IPS DF 4.7 (cell line): ENCODE measurements around the gene TARBP2.
"Not testable (repeated sequence)": the region's sequence is repeated elsewhere in the genome, so short reads cannot be mapped to it uniquely, and the experiment has no call there.

Experiments
- DNase-seq: peaks from one replicate; pipeline ENCODE4 v3.0.0-alpha.2; 2013; ENCODE audit warnings: low spot score; ENCODE audit errors: extremely low read depth

Gene TARBP2

DNA sequence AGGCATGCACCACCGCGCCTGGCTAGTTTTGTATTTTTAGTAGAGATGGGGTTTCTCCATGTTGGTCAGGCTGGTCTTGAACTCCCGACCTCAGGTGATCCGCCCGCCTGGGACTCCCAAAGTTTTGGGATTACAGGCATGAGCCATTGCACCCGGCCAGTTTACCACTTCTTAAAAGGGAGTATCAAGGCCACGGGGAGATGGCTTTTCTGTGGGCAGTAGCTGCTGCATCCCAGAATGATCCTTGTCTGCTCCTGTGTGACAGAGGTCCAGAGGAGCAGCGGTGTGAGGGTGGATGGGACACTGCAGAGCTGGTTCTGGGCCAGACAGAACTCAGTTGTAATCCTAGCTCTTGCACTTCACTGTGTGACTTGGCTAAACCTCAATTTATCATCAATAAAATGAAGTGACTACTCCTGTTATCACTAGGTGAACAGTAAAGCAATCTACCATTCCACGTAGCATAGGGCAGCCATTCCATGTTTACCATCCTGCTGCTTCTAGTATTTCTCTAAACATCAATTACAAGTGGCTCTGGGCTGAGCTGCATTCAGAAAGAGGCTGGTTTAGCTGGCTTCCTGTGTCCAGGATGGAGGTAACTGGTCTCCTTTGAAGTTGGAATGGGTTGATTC, 9.2 kb downstream of the TARBP2 start:
- DNase-seq: no peak

DNA sequence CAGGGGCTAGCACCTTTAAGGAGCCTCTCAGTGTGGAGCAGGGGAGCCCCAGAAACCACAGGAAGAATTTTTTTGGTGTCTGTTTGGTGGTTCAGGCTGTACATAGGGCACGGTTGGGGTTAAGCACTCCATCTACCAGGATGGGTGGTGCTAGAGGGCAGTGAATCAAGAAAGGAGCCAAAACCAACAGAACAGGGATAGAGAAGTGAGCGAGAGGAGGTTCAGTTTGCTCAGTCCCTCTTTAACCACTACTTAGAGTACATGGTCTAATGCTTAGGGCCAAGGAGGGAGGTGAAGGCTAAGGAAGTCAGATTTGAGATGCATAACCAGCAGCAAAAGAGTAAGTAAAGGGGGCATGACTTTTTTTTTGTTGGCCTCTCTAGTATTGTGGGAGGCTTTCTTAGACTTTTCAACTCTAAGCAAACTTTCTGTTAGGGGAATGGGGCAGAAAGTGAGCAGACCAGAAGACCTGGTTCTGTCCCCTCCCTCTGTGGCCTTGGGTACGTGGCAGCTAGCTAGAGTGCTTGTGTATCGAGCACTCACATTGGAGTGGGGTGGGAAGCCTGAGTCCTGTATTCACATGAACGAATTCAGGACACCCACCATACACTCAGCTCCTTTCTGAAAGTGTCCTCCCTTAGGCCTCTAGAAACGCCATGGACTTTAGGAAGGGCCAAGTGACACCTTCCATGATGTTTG, 12.8 kb downstream of the TARBP2 start:
- DNase-seq: no peak

DNA sequence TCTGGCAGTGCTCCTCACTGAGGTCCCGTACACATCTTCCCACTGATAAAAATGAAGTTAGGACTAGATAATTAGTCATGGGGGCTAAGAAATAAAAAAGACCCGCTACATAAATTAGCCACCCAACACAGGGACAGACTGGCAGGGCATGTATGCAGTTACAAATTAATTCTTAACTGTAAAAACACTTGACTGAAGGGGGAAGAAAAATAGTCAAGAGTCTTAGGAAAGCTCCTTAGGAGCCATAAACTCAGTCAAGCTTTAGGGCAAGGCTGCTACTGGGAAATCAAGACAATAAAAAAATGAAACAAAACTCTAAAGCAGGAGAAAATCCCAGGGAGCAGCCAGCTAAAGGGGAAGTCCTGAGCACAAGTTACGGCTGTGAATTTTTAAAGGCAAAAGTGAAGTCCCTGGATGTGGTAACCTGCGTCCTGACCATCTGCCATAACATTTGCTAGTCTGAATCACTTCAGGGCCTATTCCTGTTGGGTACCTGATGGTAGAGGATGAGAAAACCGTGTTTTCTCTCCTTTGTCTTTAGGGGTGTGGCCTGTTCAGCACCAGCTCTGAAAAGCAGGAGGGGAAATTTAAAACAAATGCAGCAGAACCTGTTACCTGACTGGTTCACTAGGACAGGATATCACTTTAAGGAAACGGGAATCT, 13.7 kb downstream of the TARBP2 start:
- no peak for DNase-seq

DNA sequence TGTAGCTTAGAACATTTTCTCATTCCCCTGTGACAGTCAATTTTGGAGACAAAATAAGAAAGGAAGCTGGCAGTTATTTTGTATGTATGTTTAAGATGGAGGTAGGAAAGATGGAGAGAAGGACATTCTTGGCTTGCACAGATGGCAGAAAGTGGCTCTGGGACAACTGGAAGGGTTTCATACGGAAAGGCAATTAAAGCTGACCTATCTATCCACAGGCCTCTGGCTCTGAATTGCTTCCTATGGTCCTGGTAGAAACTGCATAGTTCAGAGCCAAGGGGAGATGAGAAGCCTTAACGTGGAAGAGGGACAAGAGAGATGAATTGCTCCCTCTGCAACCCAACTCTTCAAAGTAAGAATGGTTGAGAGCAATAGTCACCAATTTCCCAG, 14.2 kb downstream of the TARBP2 start:
- no peak for DNase-seq

DNA sequence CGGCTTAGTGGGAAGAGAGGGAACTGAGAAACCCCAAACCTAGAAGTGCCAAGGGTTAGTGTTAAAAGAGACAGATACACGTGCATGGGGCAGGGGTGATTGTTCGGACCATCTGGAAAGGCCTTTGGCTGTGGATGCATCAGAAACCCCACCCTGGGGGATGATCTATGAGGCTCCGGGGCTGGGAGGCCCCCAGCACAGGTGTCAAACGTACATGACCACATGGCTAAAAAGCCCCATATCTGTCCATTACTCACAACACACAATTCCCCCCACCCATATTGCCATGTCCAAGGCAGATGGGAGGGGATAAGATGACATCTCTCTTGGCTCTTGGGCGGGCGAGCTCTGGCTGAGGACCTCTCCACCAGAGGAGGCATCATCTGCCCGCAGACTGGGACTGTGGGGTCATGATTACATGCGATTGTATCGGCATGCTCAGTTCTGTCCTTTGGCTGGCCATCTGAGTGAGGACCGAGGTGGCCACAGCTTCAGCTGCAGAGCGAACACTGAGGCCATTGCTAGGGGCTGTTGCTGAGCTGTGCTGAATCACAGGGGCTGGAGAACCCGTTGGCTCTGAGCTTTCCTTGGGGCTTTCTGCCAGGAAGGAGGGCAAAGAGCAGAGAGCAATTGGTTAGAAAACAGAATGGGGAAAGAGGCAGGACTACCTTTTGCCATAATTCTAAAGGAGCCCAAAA, 15.8 kb downstream of the TARBP2 start:
- no peak for DNase-seq

DNA sequence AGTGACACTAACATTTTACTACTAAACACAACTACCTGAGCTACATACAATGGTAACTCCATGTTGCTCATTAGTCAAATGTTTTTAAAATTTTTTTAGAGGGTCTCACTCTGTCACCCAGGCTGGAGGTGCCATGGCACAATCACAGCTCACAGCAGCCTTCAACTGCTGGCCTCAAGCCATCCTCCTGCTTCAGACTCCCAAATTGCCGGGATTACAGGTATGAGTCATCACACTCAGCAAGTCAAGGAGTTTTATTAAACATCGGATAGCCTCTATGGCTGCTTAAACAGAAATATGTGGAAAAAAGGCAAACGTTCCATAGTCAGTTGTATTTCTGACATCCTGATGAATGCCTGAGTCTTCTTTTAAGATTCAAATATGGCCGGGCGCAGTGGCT, 17.3 kb downstream of the TARBP2 start:
- no peak for DNase-seq

DNA sequence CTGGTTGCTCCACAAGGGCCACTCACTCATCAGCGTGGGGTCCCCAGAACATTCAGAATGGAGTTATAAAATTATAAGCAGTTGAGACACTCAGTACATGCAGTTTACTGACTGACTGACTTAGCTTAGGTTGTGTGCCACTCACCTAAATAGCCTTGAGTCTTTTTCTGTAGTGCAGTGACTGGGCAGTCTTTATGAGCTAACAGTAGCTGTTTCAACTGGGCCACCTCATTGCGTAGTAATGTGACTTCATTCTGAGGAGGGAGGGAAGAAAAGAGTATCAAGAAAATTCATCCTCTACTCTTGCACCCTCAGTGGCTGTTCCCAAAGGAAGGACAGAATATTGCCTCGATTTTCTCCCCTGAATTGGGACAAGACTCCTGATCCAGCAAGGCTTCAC, 22.0 kb downstream of the TARBP2 start:
- DNase-seq: no peak

DNA sequence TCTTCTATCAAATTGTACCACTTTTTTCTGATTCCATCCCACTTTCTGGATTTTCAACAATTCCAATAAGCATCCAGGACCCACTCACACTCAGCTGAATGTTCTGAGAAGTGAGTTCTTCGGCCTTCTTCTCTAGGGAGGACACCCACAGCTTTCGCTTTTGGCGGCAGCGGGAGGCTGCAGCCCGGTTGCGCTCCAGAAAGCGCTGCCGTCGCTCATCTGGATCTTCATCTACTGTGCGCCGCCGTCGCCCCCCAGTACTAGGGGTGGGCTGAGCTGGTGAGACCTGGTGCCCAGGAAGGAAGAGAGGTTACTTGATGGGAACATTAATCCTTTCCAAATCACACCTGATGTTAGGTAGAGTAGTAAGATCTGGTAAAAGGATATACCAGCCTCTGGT, 23.4 kb downstream of the TARBP2 start:
- no peak for DNase-seq

DNA sequence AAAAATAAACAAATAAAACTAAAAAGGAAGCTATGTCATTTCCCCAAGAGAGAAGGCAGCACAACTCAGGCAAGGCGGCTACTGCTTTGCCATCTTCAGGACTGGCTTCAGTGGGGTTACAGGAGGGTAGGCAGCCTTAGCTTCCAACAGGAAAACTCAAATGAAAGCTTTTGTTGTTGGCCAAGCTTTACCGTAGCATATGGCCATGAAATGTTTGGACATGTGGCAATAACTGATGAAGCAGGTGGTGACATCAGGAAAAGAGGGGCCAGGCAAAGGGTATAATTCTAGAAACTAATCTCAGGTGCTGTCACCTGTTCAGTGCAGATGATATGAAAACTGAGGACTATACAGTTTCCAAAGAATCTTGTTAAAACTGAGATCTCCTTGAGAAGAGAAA, 29.0 kb downstream of the TARBP2 start:
- no peak for DNase-seq

DNA sequence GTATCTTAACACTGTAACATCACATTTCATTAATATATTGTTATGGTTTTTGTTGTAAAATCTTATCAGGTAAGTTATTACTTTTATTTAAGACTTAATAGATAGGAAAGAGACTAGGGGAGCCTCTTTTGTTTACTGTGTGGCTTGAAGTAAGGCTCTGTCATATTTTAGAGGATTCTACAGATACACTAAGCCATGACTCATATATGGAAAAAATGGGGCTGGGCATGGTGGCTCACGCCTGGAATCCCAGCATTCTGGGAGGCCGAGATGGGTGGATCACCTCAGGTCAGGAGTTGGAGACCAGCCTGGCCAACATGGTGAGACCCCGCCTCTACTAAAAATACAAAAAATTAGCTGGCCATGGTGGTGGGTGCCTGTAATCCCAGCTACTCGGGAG, 29.8 kb downstream of the TARBP2 start:
- no peak for DNase-seq

DNA sequence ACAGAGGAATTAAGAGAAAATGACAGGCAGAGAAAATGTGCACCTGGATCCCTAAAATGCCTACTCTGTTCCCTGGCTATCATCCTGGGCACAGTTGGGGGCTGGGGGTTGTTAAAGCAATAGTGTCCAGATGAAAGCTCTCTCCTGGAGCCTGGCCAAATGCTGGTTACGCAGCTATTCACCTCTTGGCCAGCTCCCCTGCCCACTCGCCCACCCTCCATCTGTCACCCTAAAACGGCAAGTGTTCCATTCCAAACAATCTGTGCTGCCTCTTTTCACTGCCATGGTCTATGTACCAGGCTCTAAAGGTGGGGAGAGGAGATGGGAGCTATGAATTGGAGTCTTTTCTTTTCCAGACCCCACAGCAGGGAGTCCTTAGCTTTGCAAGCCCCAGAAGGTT, 30.9 kb downstream of the TARBP2 start:
- DNase-seq: no peak

DNA sequence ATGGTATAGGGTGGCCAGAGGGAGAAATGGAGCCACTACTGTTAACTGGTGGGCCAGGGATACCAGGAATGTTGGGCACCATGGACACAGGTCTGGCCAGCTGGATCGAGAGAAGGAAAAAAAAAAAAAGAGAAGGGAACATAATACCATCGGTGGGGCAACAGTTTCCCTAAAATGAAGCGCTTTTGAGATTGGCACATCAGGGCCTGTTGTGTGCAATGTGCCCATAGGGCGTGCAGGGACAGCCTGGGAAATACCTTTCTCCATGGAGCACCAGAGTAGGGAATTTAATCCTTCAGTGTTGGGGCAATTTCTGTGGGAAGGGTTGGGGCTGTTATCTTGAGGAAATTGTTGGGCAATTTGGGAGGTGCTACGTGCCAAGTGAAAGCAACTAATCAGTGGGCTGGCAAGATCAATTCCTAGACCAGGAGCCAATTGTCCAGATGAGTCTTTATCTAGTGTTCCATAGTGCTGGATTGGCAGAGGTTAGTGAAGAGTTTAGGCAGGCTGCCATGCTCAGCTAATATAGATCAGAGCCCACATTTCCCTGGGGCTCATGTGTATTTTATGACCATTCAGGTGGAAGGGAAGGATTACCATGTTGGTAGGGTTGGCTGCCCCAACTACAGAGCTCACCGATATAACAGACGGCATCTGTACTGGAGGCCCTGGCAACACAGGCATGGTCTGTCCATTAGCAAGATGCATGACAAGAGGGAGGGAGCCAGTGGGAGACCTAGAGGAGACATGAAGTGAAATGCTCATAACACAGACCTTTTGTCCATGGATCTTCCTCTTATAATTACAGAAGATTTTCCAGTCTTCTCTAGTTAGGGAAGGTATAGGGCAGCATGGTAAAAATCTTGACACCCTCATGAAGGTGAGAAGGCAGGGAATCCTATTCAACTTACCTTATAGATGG, 31.7 kb downstream of the TARBP2 start:
- DNase-seq: no peak

DNA sequence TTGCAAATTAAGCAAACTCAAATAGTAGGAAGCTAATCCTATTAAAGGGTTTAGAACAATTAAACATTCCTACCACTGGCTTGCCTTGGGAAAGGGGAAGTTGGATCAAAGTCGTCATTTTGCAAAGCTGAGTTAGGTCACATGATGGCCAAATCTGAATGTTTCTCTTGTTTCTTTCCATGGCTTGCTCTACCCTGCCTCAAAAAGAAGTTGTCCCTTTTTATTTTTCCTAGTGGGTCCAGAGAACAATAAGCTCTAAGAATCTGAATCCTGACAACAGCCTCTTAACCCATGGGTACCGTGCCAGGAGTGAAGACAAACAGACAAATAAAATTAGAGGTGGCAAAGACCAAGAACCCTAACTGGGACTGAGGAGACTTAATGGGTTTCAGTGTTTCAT, 32.4 kb downstream of the TARBP2 start:
- no peak for DNase-seq

DNA sequence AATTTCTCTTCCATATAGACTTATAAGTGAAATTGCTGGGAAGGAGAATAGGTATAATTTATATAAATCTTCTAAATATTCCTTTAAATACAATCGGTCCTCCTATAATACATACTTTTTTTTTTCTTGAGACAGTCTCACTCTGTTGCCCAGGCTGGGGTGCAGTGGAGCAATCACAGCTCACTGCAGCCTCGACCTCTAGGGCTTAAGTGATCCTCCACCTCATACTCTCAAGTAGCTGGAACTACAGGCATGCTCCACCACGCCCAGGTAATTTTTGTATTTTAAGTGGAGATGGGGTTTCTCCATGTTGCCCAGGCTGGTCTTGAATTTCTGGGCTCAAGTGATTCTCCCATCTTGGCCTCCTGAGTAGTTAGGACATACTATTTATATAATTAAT, 35.9 kb downstream of the TARBP2 start:
- no peak for DNase-seq

DNA sequence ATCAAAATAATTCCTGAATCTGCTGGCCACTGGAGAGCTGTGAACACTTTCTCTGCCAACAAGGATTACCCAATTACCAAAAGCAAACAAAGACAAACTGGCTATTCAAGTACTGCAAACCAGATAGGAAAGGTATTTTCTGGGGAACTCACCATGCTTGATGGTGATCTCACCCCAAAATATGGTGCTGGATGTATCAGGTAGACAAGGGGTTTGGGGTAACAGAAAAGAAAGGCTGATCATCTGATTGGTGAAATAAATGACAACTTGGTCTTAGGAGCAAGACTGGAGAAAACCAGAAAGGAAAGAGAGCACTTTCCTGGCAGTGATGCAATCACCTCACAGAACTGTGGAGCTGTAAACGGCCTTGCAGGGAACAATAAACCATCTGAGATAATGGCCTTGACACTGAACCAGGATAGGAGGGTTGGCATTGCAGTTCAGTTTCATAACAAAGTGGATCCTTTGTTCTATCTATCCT, 37.2 kb downstream of the TARBP2 start:
- DNase-seq: no peak

DNA sequence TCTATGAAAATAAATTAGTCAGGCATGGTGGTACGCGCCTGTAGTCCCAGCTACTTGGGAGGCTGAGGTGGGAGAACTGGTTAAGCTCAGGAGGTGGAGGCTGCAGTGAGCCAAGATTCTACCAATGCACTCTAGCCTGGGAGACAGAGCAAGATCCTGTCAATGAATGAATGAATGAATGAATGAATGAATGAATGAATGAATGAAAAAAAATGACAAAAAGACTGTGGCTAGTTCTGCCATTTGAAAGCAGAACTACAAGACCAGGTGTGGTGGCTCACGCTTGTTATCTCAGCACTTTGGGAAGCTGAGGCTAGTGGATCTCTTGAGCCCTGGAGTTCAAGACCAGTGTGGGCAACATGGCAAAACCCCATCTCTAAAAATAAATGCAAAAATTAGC, 38.4 kb downstream of the TARBP2 start:
- no peak for DNase-seq

DNA sequence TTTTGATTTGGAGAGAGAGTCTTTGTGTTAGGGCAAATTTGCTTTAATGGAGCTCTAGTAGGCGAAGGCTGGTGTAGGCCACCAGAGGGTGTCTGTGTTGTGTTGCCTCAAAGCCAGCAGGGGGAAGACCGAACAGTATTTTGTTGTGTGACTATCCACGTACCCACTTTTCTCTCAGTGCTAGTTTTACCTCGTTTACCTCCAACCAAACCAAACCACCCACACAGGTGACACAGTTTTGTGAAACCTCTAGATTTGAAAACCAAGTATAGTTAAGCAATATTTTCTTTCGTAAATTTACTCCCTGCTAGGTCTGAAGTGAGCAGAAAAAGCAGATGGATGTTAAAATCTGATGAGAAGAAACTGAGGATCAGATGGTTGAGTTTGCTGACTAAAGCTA, 42.5 kb downstream of the TARBP2 start:
- peak; percentile 53 for DNase-seq

DNA sequence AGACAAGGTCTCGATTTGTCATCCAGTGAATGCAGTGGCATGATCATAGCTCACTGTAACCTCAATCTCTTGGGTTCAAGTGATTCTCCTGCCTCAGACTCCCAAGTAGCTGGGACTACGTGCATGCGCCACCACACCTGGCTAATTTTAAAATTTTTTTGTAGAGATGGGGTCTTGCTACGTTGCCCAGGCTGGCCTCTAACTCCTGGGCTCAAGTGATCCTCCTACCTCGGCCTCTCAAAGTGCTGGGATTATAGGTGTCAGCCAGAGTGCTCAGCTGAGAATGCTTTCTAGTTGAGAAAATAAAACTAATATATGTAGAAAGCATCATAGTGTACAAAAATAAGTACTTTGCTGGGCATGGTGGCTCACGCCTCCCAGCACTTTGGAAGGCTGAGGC, 47.3 kb downstream of the TARBP2 start:
- not testable (repeated sequence) for DNase-seq

DNA sequence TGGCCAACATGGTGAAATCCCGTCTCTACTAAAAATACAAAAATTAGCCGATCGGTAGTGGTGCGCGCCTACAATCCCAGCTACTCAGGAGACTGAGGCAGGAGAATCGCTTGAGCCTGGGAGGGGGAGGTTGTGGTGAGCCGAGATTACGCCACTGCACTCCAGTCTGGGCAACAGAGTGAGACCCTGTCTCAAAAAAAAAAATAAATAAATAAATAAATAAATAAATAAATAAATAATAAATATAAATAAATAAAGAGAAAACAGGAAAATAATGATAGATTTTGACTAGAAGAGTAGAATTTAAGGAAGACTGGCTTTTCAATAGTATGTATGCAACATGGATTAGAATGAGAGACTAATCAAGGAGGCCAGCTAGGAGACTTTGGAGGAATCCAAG, 49.0 kb downstream of the TARBP2 start:
- not testable (repeated sequence) for DNase-seq

DNA sequence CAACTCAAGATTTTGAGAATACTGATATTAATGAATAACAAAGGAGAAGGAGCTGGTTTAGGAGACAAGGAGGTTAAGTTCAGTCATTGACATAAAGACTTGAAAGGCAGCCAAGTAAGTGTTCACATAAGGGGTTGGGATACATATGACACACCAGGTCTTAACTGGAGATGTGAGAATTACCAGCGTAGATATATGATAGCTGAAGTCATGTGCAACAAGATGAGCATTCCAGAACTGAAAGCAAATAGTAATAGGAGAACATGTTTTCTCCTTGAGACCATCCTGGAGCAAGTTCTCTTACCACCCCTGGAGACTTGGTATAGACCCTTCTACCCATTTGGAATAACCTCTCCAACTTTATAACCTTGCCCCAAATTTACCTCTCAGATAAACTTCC, 49.5 kb downstream of the TARBP2 start:
- DNase-seq: no peak

DNA sequence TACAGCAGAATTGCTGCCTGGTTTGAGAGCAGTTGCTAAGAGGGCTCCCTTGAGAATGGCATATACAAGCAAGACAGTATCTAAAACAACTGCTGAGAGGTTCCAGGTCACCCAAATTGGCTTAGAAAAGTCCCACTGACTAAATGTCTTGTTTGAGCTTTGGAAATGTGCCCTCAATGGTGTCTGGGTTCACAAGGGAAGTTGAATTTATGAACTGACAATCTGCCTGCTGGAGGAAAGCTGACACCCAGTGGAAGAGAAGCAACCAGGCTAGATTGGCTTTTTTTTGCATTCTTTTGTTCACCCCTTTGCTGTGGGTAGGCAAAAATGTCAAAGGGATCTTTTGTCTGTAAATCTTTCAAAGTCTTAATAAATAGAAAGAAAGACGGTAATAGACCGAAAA, 50.8 kb downstream of the TARBP2 start:
- DNase-seq: no peak
